Activated CD4-positive, alpha-beta T cell treated with anti-CD3 and anti-CD28 coated beads, Interleukin-10, Interleukin-2, amounts not matched to agents 100 ng/mL and 50 ng/mL, durations not matched to agents 16 hours and 8 hours (primary cell): ENCODE results near the gene SLC5A2.
"Not testable (repeated sequence)": the region's sequence is repeated elsewhere in the genome, so short reads cannot be mapped to it uniquely, and the experiment has no call there.

ENCODE experiments used
- DNase-seq: peaks from one replicate; pipeline ENCODE4 v3.0.0-alpha.2; 2020

SLC5A2 gene

DNA sequence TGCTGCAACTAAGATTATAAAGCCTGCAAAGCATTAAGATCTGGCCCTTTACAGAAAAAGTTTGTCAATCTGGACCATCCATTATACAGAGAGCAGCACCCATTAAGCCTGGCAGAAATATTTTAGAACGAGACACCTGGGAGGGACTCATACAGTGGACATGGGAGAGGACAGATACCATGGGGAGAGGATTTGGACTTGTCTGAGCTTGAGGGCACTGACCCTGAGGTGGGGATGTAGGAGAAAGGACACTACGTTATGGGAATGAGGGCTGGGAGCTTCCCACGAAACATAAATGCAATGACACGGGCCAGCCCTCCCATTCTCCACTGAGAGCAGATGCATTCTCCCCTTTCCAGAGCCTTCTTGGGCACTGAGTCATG is 19.0 kb downstream of the SLC5A2 start:
- no peak for DNase-seq

- DNase-seq, result no peak
These were observed 20.1 kb downstream of the SLC5A2 start for GRCh38 chr16:31502981-31503380.

DNA sequence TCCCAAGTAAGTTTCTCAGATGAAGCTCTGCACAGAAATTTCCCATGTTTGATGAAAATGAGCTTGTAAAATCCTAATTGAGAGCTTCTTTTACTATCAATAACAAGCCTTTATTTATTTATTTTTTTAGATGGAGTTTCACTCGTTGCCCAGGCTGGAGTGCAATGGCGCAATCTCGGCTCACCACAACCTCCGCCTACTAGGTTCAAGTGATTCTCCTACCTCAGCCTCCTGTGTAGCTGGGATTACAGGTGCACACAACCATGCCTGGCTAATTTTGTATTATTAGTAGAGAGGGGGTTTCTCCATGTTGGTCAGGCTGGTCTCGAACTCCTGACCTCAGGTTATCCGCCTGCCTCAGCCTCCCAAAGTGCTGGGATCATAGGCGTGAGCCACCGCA is 20.6 kb downstream of the SLC5A2 start:
- DNase-seq, result not testable (repeated sequence)

- DNase-seq, result no peak
These were observed 21.2 kb downstream of the SLC5A2 start for GRCh38 chr16:31504159-31504558.

GRCh38 chr16:31505483-31505882 is 22.6 kb downstream of the SLC5A2 start:
- DNase-seq, result peak; percentile 87

DNA sequence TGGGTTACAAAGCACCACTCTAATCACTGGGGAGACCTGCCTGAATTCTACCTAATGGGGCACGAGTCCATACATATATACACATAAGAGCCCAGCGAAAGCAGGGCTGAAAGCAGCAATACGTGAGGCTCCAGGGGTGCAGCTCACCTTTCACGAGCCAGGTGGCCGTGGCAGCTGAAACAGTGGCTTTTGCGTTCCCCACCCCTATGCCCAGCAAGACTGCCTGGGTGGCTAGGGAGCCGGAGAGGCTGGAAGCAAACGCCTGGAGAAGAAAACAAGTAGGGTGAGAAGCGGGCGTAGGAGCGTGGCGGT is 24.6 kb downstream of the SLC5A2 start:
- DNase-seq, result no peak

- DNase-seq, result peak; percentile 92
These were observed 25.2 kb downstream of the SLC5A2 start, which contains the start of gene RUSF1 for GRCh38 chr16:31507929-31508705. Gene RUSF1 (minus strand): TSS chr16:31508391. CDS start chr16:31508373, 18 bp downstream.

DNA sequence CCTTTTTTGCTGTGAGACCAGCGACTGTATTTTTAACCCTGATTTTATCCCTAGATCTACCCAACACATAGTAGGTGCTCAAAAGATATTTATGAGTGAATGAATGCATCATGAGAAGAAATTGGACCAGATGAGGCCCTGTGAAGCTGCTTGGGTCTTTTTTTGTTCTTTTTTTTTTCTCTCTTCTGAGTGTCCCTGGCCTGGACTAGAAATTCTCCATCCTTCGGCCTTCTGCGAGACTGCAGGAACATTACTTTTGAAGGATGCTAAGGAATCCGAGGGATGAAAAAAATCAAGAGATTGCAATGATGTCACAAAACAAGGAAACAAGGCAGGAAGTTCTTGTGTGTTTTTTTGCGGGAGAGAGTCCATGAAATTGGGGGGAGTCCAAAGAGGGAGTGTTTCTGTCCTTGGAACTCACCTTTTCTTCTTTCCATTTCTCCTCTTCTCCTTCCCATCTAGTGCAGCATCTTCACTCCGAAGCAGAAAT is 25.8 kb downstream of the SLC5A2 start:
- no peak for DNase-seq

DNA sequence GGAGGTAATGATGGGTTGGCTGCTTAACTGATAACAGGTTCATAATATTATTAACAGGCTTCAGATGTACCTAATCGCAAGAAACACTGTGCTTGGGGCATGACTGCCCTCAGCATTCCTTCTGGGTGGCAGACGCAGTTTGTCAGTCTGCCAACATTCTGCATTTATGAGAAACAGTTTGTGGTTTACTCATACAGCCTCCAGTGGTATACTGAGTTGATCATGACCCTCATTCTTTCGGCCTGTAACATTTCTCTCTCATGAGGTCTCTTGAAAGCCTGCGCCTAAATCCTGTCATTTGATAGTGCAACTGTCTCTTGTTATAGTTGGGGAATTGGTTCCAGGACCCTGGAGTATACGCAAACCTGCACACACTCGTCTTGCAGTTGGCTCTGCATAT is 30.2 kb downstream of the SLC5A2 start:
- DNase-seq, result no peak

DNA sequence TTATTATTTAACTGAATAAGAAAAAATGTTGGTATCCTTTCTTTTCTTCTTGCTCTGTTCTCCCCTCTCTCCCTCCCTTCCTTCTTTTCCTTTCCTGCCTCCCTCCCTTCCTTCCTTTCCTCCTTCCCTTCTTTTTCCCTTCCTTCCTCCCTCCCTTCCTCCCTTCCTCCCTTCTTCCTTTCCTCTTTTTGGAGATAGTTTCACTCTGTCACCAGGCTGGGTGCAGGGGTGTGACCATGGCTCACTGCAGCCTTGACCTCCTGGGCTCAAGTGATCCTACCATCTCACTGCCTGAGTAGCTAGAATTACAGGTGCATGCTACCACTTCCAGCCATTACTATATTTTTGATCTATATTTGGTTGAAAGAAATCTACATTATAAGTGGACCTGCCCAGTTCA is 31.0 kb downstream of the SLC5A2 start:
- DNase-seq, result no peak

- no peak for DNase-seq
These were observed 35.0 kb downstream of the SLC5A2 start for GRCh38 chr16:31517800-31518402.

GRCh38 chr16:31519759-31520431 is 37.0 kb downstream of the SLC5A2 start:
- DNase-seq, result no peak

DNA sequence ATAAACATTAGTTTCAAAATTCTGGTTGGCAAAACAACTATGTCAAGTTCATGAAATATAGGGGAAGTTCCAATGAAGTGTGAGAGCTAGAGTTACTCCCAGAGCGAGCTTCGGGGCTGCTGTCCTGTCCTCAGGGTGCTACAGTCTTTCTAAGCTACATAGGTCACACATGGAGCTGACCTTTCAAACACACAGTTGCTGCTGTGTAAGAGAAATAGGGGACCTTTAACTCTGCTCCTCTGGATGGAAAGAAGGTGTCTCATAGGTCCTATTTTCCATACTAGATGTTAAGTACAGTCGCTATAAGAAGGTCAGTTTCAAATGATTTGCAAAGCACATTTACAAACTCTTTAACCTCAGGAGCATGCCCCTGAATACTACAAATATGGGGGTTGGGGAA is 38.4 kb downstream of the SLC5A2 start:
- DNase-seq, result no peak

- no peak for DNase-seq
These were observed 39.1 kb downstream of the SLC5A2 start for GRCh38 chr16:31522071-31522470.

- DNase-seq, result not testable (repeated sequence)
These were observed 40.8 kb downstream of the SLC5A2 start for GRCh38 chr16:31523768-31524167.

DNA sequence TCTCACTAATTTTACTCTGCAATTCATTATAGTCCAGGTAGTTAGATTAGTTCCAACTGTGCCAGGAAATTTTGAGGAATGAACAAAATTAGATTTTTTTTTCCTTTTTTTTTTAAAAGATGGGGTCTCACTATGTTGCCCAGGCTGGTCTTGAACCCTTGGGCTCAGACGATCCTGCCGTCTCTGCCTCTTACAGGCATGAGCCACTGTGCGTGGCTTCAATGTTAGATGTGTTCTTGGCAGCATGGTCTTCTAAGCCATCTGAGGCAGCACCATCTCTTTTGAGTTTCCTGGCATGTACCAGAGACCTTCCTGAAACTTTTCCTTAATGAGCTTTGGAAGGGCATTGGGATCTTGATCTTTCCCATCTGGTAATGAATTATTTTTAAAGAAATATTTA is 42.2 kb downstream of the SLC5A2 start:
- no peak for DNase-seq

GRCh38 chr16:31527734-31528274 is 44.9 kb downstream of the SLC5A2 start, which contains the start of gene AHSP:
Gene AHSP (plus strand): TSS chr16:31527900. CDS start chr16:31528140, 240 bp downstream.
- no peak for DNase-seq

DNA sequence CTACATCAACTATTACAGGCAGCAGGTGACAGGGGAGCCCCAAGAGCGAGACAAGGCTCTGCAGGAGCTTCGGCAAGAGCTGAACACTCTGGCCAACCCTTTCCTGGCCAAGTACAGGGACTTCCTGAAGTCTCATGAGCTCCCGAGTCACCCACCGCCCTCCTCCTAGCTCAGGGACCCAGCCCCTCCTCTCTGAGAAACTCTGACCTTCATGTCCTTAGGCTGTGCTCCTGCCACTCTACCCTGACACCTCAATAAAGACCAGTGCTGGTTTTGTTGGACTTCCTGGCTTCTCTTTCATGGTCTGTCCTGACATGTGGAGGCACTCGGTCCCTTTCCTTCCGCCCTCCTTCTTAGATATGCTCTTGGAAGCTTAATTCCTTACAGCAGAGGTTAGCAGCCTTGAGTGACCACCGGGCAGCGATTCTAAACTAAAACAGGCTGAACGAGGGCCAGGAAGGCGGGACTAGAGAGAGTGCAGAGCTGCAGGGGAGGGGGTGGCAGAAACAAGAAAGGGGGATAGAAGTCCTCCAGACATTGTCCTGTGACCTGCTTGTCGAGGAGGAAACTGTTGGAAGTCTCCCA is 45.7 kb downstream of the SLC5A2 start:
- DNase-seq, result no peak

GRCh38 chr16:31529108-31529936 is 46.4 kb downstream of the SLC5A2 start:
- no peak for DNase-seq

DNA sequence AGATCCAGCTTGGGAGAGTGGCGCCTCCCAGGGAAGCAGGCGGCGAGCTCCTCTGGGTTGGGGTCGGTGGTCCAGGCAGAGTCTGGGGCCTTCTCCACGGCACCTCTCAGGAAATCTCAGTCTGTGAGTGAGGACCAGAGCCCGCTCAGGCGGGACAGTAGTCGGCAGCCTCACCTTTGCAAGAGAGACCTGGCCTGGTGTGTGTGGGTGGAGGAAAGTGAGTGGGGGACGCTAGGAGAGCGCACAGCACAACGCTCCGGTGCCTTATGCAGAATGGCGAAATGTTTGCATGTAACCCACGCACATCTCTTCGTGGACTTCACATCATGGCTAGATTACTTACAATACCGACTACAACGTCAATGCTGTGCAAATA is 47.0 kb downstream of the SLC5A2 start:
- DNase-seq, result no peak

DNA sequence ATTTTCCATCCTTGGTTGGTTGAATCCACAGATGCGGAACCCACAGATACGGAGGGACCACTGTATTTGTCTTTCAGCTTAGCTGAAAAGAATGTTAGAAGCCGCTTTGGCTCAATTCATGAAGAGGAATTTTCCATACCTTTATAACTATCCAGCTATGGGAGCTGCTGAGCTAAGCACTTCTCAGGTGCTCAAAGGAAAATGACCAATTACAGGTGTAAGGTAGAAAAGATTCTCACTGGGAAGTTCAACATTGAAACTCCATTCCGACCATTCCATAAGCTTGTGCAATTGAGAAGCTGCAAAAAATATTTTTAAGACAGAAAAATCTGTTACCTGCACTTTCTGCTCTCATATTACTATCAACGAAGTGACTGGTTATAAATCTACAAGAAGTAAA is 47.5 kb downstream of the SLC5A2 start:
- no peak for DNase-seq

GRCh38 chr16:31531096-31531495 is 48.2 kb downstream of the SLC5A2 start:
- no peak for DNase-seq
